OCI-M2 (cell line): Measurements from ENCODE around the gene APOBEC2.
"Not testable (repeated sequence)": the region's sequence is repeated elsewhere in the genome, so short reads cannot be mapped to it uniquely, and the experiment has no call there.

Source experiments
- DNase-seq: peaks from one replicate; lab custom pipeline; 2025; ENCODE audit not compliant: unreplicated experiment; lab: John Stamatoyannopoulos, UW

APOBEC2 gene

DNA sequence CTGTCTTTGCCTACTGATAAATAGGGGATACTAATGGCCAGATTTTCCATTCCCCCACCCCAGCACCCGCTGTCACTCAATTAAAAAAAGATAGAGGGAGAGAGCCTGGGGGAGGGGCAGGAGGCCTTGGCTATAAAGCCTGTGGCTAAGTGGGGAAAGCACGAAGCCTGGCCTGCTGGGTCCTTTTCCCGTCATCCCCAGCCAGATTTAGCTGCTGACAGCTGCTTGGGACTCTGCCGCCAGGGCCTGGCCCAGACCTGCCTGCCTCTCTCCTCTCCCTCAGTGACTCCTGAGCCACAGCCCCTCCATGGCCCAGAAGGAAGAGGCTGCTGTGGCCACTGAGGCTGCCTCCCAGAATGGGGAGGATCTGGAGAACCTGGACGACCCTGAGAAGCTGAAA lies at the start of gene APOBEC2:
Gene APOBEC2 (plus strand): TSS at position 162 of the 400 bp plus-strand sequence. CDS start 146 bp downstream, at position 308.
- no peak for DNase-seq

DNA sequence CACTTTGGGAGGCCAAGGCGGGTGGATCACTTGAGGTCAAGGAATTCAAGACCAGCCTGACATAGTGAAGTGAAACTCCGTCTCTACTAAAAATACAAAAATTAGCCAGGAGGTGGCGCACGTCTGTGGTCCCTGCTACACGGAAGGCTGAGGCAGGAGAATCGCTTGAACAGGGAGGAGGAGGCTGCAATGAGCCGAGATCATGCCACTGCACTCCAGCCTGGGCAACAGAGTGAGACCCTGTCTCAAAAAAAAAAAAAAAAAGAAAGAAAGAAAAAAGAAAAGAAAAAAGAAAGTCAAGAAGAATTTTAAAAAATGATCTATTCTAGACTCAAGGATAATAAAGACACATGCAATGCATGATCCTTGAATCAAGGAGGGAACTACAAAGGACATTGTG lies 46.8 kb upstream of the APOBEC2 start:
- DNase-seq, result not testable (repeated sequence)

GRCh38 chr6:41006980-41007379 lies 46.0 kb upstream of the APOBEC2 start:
- not testable (repeated sequence) for DNase-seq

DNA sequence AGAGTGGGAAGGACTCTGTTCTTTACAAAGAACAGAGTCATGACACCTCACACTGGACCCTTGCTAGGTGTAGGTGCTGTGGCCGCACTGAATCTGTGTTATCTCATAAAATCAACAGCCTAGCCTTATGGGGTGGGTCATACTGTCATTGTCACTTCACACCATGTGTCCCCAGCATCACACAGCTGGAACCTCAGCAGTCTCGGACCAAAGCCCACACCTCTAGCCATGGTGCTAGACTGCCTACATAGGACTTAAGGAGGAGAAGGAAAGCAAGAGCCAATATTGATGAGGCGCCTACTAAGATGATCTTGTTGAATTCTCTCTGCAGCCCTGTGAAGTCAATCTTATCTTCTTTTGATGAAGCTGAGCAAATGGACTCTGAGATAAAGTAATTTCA lies 45.0 kb upstream of the APOBEC2 start:
- no peak for DNase-seq

DNA sequence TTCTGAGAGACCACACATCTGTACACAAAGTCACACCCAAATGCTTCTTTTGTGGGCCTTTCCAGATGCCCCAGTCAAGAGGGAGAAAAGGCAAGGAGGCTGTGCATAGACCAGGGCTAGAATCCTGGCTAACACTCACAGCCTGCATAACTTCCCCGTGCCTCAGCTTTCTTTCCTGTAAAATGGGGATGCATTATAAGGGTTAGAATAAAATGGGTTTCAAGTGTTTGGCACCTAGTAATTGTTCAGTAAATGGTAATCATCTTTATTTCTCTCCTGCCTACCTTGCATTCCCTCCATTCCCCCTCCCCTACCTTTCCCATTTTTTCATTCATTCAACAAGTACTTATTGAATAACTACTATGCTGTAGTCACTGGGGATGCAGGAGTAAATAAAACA lies 43.3 kb upstream of the APOBEC2 start:
- no peak for DNase-seq

DNA sequence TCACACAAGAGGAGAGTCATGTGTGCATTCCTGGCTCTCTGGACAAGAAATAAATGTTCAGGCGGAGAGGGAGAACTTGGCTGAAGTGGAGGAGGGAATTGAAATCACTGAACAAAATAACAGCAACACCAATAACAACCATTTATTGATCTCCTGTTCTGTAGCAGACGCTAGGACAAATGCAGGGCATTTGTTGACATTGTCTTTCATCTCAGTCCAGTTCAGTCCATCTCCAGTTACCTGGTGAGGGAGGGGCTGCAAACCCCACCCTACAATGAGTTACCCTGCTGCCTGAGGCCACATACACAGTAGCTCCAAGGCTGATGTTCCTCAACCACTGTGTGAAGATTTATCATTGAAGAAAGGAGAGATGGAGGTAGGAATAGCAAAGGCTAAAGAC lies 41.3 kb upstream of the APOBEC2 start:
- DNase-seq, result no peak

- DNase-seq, result no peak
These were observed 39.4 kb upstream of the APOBEC2 start for GRCh38 chr6:41013466-41014153.

DNA sequence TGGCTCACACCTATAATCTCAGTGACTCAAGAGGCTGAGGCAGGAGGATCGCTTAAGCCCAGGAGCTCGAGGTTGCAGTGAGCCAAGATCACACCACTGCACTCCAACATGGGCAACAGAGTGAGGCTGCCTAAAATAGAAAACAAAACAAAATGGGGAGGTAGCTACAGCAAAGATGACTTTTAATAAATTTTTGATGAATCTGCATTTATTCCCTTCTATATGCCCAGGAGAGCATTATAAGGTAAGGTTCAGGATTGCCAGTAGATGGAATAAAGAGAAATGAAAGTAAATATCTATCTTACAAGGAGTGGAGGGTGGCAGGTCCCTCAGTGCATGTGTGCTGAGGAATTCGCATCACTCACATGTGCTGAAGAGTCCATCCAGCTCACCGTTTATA lies 38.2 kb upstream of the APOBEC2 start:
- DNase-seq, result no peak

DNA sequence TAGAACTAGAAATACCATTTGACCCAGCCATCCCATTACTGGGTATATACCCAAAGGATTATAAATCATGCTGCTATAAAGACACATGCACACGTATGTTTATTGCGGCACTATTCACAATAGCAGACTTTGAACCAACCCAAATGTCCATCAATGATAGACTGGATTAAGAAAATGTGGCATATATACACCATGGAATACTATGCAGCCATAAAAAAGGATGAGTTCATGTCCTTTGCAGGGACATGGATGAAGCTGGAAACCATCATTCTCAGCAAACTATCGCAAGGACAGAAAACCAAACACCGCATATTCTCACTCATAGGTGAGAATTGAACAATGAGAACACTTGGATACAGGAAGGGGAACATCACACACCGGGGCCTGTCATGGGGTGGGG lies 37.1 kb upstream of the APOBEC2 start:
- not testable (repeated sequence) for DNase-seq

DNA sequence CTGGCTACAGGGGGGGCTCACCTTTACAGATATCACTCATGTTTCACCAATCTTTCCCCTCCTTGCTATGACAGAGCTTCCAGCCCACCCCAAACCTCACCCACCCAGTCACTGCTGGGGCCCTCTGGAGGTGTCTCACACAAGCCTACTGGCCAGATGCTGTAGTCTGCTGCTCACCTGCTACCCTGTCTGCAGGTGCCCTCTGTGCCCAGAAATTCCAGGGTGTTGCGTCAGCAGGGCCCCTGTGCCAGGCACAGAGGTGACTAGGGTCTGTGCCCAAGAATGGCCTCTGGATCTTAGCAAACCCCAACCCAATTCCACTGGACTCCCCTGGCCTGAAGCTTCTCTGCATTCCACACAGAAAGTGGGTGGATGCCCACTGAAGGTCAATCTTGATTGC lies 35.3 kb upstream of the APOBEC2 start:
- no peak for DNase-seq

GRCh38 chr6:41021832-41022231 lies 31.2 kb upstream of the APOBEC2 start:
- no peak for DNase-seq

DNA sequence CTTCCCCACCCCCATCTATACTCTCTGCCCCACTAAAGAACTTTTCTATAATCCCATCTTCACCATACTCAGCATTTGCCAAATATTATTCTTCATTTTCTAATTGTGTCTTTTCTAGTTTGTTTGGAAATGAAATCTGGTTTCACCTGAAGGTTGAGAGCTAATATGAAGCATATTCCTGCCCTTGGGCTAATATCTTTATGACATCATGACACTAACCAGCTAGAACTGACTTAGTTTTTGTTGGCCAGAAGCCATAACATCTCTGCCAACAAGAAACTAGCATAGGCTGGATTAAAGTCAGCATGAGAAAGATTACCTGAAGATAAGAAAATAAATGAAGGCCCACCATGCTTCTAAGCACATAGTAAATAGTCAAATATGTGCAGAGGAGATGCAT lies 30.7 kb upstream of the APOBEC2 start:
- no peak for DNase-seq

- no peak for DNase-seq
These were observed 29.9 kb upstream of the APOBEC2 start for GRCh38 chr6:41023114-41023513.

GRCh38 chr6:41025966-41026530 lies 27.0 kb upstream of the APOBEC2 start:
- no peak for DNase-seq

DNA sequence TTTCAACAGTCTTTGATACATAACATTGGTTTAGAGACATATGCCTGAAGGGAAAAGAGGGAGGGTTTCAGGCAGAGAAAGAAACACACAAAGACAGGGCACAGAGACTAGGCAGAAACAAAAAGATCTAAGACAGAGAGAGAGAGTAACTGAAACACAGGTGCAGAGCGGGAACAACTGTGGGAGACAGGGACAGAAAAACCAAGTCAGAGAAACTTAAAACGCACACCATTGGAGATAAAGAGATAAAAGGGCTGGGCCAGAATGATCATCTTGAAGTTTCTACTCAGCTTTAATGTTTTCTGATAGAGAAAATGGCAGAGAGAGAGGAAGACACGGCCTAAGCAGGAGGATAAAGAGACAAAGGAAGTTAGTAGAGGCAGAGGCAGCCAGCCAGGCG lies 25.8 kb upstream of the APOBEC2 start:
- DNase-seq, result no peak

DNA sequence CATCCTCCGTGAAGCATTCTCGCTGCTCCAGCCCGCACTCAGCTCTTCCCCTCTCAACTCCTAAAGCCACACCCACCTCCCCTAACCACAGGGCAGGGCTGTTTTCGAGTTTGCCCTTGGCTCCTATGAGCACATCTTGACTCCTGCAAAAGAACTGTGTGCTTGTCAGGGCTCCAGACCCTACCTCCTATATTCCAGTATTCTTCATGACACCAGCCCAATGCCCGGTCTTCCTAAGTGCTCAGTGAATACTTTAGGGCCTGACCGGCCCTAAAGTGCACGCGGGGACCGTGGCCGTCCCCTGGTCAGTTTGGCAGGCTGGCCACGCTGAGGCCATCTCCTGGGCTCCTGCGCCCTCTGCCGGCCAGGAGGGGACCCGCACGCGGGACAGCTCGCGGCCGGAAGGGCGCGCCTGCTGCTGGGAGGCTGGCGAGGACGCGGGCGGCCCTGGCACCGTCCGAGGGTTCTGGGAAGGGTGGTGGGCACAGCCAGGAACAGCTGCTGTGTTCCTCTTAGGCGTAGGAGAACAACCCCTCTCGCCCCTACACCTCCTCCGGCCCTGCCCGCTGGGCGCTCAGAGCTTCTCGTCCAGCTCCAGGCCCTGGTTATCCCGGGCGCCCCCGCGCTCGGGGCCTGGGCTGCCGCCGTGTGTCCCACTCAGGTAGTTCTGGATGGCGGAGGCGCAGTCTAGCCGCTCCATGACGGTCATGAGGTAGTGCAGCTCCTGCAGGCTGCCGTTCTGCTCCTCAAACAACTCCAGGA lies 25.0 kb upstream of the APOBEC2 start:
- DNase-seq, result no peak

DNA sequence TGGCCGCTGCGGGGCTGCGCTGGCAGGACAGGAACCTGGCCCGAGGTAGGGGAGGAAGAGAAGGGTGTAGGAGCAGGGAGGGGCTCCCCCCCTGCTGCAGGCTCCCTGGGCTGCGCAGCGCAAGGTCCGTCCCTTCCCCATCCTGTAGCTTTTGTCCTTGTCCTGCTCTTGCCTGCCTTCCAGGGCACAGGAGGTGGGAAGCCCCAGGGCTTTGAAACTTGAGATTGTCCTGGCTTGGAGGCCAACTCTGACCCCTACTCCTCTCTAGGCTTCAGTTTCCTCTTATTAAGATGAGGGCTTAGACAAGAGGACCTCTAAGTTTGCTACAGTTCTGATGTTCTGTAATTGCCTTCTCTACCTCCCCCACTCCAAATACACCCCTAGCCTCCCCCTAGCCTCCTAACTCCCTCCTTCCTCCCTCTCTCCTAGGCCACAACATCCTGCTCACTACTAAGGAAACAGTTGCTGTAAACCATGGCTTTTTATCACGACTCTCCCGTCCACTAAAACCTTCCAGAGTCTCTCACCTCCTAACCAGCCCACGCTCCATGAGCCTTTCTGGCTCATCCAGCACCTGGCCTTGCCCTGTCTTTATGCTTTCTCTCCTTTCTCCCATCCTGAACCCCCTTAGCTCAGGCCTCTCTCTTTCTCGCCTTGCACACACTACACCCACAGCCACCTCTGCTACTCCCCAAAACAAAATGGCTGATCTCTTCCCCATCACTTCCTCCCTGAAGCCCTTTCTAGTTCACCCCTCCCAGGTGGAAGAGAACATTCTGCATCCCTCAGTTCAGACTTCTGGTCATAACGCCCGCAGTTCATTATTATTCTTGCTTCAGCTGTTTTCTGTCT lies 24.2 kb upstream of the APOBEC2 start:
- DNase-seq, result no peak

DNA sequence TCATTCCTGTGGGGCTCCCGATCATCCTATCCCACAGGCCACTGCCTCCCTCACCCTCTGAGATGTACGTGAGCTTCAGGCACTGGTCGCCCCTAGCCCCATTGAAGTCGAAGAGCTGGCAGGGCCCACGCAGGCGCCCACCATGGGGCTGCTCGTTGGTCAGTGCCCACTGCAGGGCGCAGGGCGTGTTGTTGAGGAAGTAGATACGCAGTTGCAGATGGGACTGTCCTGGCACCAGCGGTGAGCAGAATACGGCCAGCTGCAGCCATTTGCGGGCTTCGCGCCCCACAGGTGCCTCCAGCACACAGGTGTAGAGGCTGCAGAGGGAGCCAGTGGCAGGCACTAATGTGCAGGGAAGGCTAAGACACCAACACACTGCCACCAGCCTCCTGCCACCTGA lies 20.2 kb upstream of the APOBEC2 start:
- no peak for DNase-seq

- DNase-seq, result no peak
These were observed 19.2 kb upstream of the APOBEC2 start for GRCh38 chr6:41033776-41034175.

- no peak for DNase-seq
These were observed 16.8 kb upstream of the APOBEC2 start for GRCh38 chr6:41036186-41036585.

DNA sequence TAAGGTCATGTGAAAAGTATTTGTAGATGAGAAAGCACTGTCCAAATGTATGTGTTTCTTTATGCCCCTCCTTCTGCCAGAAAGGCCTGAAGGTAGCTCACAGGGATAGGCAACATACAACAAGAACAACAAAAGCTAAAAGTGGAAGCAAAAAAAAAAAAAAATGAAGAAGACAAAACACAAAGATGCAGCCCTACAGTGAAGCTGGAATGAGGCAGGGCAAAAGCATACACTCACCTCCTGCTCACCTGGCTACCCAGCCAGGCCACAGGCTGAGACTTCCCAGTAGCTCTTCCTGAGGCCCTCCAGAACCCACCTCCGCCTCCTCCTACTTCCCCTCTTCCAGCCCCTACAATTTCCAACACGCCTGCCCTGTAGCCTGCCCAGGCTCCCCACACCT lies 16.4 kb upstream of the APOBEC2 start:
- no peak for DNase-seq
